Measurements from ENCODE around the gene ZNF354C.
"Not testable (repeated sequence)": the region's sequence is repeated elsewhere in the genome, so short reads cannot be mapped to it uniquely, and the experiment has no call there.

ZNF354C gene
- 14.6 reads per million, percentile 40 among the genes with 10 or more reads in this experiment for total RNA-seq

GRCh38 chr5:179060116-179061008, at the start of gene ZNF354C:
TSS of gene ZNF354C (plus strand) at chr5:179060373. CDS start at chr5:179062069, 1,696 bp downstream.
- DNase-seq: peak; percentile 82

DNA sequence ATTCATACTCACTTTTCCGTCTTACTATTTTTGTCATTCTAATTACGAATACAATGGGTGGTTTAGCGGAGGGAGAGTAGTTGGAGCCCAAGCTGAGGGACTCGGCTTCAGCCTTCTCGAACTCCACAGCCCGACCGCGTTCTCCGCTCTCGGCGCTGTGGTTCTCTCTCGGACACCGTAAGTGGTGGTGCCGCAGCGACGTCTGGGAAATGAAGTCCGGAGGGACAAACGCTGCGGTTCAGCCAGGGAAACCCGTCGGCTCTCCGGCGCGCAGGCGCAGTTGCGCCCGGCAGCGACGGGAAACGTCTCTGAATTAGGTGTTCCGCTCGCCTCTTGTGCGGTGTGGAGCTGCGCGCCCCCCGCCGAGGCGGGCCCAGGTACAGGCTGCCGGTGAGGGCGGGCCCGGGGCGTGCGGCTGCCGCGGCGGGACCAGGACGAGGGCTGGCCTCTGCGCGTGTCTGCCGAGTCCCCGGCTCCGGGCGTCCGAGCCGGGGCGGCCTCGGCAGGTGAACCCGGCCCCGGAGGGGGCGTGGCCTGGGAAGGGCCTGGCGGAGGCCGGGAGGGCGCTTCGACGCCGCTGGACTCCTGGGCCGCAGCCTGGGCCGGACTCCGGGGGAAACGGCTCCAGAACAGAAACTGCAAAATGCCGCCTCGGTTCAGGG, 36.5 kb upstream of the ZNF354C start, which contains the start of gene ZNF879:
Gene ZNF879 (plus strand): TSS at position 277 of the 662 bp plus-strand sequence. CDS start 1,201 bp downstream, outside the sequence.
- peak; percentile 91 for DNase-seq

GRCh38 chr5:179033004-179033580, 27.1 kb upstream of the ZNF354C start:
- DNase-seq: no peak

DNA sequence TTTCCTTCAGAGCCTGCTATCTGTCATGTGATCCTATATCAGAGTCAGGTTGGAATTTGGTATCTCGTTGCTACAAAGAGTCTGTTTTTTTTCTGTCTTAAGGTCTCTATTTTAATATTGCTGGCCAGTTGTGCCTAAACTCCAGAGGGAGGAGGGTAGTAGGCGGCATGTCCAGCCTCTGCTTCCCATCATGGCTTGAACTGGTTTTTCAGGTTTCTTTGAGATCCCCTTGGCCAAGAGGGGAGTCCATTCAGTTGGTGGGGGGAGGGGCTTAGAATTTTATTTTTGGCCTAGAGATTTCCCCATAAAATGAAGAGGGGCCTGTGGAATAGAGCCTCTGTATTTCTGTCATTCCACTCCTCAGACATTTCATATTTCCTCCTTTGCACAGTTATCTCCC, 15.4 kb upstream of the ZNF354C start:
- DNase-seq: no peak

GRCh38 chr5:179051784-179052183, 8.4 kb upstream of the ZNF354C start:
- DNase-seq: no peak

DNA sequence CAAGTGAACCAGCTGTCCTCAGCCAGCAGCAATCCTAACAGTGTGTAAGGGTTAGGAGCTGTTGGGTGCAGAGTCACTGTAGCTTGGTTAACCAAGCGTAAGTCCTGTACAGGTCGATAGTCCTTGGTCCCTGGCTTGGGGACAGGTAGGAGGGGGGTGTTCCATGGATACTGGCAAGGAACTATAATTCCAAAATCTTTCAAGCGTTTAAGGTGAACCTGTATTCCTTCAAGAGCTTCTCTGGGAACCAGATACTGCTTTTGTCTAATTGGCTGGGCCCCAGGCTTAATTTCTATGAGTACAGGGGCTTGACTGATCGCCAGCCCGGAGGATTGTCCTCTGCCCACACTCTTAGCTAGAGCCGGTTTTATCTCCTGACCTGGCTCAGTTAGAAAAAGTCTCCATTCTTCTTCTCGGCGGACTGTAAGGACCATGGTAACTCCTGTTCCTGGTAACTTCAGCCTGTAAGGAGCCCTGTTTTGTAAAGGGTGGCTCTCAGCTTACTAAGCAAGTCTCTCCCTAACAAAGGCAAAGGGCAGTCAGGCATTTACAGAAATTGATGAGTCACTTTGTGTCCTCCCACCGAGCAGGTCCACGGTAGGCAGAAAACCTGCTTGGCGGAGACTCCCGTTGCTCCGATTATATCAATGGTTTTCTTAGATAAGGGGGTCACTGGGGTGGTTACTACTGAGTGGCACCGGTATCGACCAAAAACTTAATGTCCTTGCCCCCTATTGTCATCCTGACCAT, 6.0 kb upstream of the ZNF354C start:
- DNase-seq: no peak

DNA sequence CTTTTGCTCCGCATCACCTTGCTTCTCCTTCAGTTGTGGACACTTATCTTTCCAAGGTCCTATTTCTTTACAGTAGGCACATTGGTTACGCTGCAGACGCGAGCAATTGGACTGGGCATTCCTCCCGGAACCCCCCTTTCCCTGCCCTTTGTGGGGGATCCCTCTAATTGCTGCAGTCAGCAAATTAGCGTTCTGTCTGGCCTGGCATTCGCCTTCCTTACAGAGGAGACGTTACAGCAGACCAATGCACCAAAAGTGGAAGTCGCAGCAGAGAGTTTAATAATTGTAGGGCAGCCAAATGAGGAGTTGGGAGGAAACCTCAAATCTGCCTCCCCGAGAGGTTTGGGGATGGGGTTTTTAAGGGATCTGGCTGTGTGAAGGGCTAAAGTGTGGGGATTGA, 5.3 kb upstream of the ZNF354C start:
- DNase-seq: no peak

GRCh38 chr5:179055436-179055835, 4.7 kb upstream of the ZNF354C start:
- DNase-seq: no peak

- DNase-seq: no peak
Measured at GRCh38 chr5:179055841-179056240, 4.3 kb upstream of the ZNF354C start.

GRCh38 chr5:179061025-179061424, 852 bp downstream of the ZNF354C start:
- DNase-seq: no peak

DNA sequence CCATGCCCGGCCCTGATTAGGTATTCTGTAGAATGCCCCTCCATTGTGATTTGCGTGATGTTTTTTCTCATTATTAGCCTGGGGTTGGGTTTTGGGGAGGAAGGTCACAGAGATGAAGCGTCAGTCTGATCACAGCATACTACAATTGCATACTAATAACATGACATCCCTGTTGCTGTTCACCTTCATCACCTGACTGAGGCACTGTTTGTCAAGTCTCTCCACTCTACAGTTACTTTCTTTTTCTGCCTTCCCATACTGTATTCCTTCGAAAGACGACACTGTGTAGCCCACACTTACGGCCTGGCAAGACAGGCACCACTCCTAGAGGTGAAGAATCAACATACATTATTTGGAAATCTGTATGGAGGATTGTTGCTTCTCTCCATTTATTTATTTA, 5.5 kb downstream of the ZNF354C start:
- no peak for DNase-seq

DNA sequence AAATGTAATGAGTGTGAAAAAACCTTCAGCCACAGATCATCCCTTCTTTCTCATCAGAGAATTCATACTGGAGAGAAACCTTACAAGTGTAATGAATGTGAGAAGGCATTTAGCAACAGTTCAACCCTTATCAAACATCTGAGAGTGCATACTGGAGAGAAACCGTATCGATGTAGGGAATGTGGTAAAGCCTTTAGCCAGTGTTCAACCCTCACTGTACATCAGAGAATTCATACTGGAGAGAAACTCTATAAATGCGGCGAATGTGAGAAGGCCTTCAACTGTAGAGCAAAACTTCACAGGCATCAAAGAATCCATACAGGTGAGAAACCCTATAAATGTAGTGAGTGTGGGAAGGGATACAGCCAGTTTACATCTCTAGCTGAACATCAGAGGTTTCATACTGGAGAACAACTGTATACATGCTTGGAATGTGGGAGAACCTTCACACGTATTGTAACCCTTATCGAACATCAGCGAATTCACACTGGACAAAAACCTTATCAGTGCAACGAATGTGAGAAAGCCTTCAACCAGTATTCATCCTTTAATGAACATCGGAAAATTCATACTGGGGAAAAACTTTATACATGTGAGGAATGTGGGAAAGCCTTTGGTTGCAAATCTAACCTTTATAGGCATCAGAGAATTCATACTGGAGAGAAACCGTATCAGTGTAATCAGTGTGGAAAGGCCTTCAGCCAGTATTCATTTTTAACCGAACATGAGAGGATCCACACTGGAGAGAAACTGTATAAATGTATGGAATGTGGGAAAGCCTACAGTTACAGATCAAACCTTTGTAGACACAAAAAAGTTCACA, 19.2 kb downstream of the ZNF354C start:
- DNase-seq: no peak

DNA sequence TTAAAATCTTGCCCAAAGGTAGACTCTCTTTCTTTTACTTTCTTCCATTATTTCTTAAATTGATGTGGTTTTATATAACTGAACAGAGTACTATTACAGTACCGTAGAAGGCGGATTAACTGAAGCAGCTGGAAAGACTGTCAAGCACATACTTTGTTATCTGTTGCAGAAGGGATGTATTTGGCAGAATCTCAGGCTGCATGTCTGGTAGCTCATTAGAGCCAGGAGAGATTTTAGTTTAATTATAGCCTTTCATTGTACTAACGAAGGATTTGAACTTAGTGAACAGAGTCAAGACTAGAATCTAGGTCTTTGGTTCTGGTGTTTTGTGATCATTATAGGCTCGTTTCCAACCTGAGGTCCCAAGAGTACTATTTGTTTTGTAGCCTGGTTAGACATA, 20.6 kb downstream of the ZNF354C start:
- DNase-seq: no peak

GRCh38 chr5:179089502-179089901, 29.3 kb downstream of the ZNF354C start:
- DNase-seq: no peak

DNA sequence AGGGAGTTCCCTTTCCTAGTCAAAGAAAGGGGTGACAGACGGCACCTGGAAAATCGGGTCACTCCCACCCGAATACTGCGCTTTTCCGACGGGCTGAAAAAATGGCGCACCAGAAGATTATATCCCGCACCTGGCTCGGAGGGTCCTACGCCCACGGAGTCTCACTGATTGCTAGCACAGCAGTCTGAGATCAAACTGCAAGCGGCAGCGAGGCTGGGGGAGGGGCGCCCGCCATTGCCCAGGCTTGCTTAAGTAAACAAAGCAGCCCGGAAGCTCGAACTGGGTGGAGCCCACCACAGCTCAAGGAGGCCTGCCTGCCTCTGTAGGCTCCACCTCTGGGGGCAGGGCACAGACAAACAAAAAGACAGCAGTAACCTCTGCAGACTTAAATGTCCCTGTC, 41.1 kb downstream of the ZNF354C start:
- not testable (repeated sequence) for DNase-seq

GRCh38 chr5:179110528-179110927, 50.4 kb downstream of the ZNF354C start:
- no peak for DNase-seq

GRCh38 chr5:179111267-179112207, 51.4 kb downstream of the ZNF354C start:
- no peak for DNase-seq

GRCh38 chr5:179112469-179113142, 52.4 kb downstream of the ZNF354C start:
- DNase-seq: no peak

DNA sequence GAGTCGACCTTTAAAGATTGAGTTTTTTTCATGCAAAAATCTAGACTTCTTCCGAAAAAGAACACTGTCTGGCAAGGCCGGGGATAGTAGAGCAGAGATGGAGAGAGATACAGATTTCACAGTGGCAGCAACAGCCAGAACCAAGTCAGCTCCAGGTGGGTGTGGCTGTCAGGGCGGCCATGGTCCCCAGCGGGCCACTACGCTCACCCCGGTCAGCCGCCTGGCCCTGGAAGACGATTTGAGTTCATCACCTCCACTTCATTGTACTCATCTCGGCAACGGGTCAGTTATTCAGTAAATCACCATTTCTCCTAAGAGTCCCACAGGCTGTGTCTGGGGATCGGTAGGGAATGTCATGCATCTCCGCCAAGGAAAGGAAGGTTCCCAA, 53.0 kb downstream of the ZNF354C start:
- no peak for DNase-seq

Measured in effector CD4-positive, alpha-beta T cell (primary cell).